Activated B cell treated with CpG ODN at 0.5 μM for 24 hours (primary cell): ENCODE measurements around the gene TBC1D14. TPM values are rescaled to one million over a fixed set of nuclear protein-coding genes. Genes with fewer than 3 reads are reported as not detected.

Experiments used
- ATAC-seq: fragments of 200-7000 bp; cut with Tn5 transposase; one replicate; pipeline ENCODE4 v1.10.0; 2021; ENCODE audit warnings: low read depth, mild to moderate bottlenecking, moderate library complexity
- CTCF ChIA-PET: fragments of 350-600 bp; sonication (Branson Sonifier 250); formaldehyde crosslinking; loops from one replicate; lab custom pipeline; 2021; ENCODE audit warnings: antibody characterized with exemption; lab: Charles Lee
- POLR2A ChIA-PET: fragments of 350-600 bp; sonication (Branson Sonifier 250); formaldehyde crosslinking; loops from one replicate; lab custom pipeline; 2021; ENCODE audit warnings: antibody characterized with exemption; lab: Charles Lee
- DNase-seq: peaks from one replicate; pipeline ENCODE4 v3.0.0; 2022
- H3K27ac Mint-ChIP-seq: one replicate; pipeline ENCODE4 v1.8.0; 2020; ENCODE audit warnings: mixed read lengths
- H3K27me3 Mint-ChIP-seq: one replicate; pipeline ENCODE4 v1.8.0; 2021; ENCODE audit warnings: mixed read lengths
- H3K36me3 Mint-ChIP-seq: one replicate; pipeline ENCODE4 v1.8.0; 2021; ENCODE audit warnings: low read depth, mixed read lengths
- H3K4me1 Mint-ChIP-seq: one replicate; pipeline ENCODE4 v1.8.0; 2021; ENCODE audit warnings: mixed read lengths
- H3K4me3 Mint-ChIP-seq: one replicate; pipeline ENCODE4 v1.8.0; 2020; ENCODE audit warnings: mild to moderate bottlenecking, mixed read lengths
- H3K9me3 Mint-ChIP-seq: one replicate; pipeline ENCODE4 v1.8.0; 2020; ENCODE audit warnings: mixed read lengths
- intact Hi-C: fragments of 100-400 bp; cut with micrococcal nuclease; formaldehyde crosslinking; loops from one replicate; pipeline ENCODE4 v1.15.1; 2024
- total RNA-seq: library from RNA; stranded (reverse); gene quantifications from 2 replicates; pipeline ENCODE4 v1.2.3, GENCODE V29; 2022
- TF ChIP-seq, protein P1 (sequence below): fragments of 200-600 bp; IDR thresholded peaks from one replicate; pipeline ENCODE4 v1.8.0; 2022; ENCODE audit warnings: antibody characterized with exemption, mild to moderate bottlenecking

The TBC1D14 gene
- total RNA-seq, 1 donor from 2014 or later: 35.1 TPM

DNA sequence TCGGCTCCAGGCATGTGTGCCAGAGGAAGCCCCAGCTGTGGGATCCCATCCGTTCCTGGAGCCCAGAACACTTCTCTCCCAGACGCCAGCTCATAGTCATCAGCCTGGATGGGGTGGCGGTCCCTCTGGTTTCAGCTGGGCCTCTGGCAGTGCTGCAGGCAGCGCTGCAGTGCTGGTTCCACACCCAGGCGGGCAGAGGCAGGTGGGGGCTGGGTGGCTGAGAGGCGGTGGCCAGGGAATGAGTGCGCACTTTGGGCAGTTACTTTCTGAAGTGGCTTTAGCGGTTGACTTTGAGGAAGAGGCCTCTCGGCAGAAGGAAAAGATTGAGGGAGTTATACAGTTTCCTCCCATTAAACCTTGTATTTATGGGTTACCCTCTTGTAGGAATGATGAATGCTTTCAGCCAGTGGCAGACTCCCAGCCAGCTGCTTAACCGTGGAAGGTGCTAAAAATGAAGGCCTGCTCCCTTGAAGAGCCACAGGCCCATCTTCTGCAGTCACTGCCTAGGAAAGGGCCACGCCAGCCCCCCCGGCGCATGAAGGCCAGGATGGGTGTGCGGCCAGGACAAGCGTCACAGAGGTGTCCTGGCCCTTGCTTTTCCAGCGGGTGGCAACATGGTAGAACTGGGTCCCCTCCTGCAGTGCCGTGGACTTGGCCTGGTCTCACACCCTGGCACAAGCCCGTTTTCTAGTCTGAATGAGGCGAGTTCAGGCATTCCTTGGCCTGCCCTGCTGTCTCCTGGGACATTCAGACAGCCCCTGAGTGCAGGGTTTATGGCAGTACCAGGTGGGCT is 143.5 kb downstream of the TBC1D14 start:
- H3K9me3 Mint-ChIP-seq: no peaks in the 10 kb centered on the region
- TF ChIP-seq, protein P1, sequence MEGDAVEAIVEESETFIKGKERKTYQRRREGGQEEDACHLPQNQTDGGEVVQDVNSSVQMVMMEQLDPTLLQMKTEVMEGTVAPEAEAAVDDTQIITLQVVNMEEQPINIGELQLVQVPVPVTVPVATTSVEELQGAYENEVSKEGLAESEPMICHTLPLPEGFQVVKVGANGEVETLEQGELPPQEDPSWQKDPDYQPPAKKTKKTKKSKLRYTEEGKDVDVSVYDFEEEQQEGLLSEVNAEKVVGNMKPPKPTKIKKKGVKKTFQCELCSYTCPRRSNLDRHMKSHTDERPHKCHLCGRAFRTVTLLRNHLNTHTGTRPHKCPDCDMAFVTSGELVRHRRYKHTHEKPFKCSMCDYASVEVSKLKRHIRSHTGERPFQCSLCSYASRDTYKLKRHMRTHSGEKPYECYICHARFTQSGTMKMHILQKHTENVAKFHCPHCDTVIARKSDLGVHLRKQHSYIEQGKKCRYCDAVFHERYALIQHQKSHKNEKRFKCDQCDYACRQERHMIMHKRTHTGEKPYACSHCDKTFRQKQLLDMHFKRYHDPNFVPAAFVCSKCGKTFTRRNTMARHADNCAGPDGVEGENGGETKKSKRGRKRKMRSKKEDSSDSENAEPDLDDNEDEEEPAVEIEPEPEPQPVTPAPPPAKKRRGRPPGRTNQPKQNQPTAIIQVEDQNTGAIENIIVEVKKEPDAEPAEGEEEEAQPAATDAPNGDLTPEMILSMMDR: no peak
- peaks cover 23% of the 10 kb centered on the region for H3K4me1 Mint-ChIP-seq
- no peak overlapping the region for H3K4me3 Mint-ChIP-seq
- ChIA-PET POLR2A (interaction anchor here (0.7 to 0.8 kb wide), 2 partner anchors 9 to 79 kb away, joined by 3 read pairs; partner anchors contain the start of gene TADA2B), CTCF (no interaction called here)
- intact Hi-C loops: no loop called here
- ATAC-seq: no peak
- H3K27ac Mint-ChIP-seq: peak overlapping the region; percentile 12
- peaks cover 50% of the 10 kb centered on the region for H3K36me3 Mint-ChIP-seq
- H3K27me3 Mint-ChIP-seq: no peaks in the 10 kb centered on the region
- DNase-seq: no peak

DNA sequence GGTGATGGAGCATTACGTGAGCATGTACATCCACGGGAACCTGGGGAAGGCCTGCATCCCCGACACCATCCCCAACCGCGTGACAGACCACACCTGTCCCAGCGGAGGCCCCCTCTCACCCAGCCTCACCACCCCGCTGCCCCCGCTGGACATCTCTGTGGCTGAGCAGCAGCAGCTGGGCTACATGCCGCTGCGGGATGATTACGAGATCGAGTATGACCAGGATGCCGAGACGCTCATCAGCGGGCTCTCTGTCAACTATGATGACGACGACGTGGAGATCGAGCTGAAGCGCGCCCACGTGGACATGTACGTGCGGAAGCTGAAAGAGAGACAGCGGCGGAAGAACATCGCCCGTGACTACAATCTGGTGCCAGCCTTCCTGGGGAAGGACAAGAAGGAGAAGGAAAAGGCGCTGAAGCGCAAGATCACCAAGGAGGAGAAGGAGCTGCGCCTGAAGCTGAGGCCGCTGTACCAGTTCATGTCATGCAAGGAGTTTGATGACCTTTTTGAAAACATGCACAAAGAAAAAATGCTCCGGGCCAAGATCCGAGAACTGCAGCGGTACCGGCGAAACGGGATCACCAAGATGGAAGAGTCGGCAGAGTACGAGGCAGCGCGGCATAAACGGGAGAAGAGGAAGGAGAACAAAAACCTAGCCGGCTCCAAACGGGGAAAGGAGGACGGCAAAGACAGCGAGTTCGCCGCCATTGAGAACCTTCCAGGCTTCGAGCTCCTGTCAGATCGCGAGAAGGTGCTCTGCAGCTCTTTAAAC is 144.7 kb downstream of the TBC1D14 start:
- H3K27me3 Mint-ChIP-seq: no peaks in the 10 kb centered on the region
- DNase-seq (no peak), ATAC-seq (no peak)
- no peak overlapping the region for H3K27ac Mint-ChIP-seq
- intact Hi-C loops: no loop called here
- H3K4me3 Mint-ChIP-seq: no peak overlapping the region
- H3K9me3 Mint-ChIP-seq: no peaks in the 10 kb centered on the region
- ChIA-PET POLR2A (no interaction called here), CTCF (interaction anchor here (1.1 to 1.9 kb wide), 2 partner anchors 11 to 16 kb away, joined by 4 read pairs; partner anchors contain the start of gene TADA2B)
- peaks cover 55% of the 10 kb centered on the region for H3K36me3 Mint-ChIP-seq
- TF ChIP-seq, protein P1: no peak
- peaks cover 27% of the 10 kb centered on the region for H3K4me1 Mint-ChIP-seq

DNA sequence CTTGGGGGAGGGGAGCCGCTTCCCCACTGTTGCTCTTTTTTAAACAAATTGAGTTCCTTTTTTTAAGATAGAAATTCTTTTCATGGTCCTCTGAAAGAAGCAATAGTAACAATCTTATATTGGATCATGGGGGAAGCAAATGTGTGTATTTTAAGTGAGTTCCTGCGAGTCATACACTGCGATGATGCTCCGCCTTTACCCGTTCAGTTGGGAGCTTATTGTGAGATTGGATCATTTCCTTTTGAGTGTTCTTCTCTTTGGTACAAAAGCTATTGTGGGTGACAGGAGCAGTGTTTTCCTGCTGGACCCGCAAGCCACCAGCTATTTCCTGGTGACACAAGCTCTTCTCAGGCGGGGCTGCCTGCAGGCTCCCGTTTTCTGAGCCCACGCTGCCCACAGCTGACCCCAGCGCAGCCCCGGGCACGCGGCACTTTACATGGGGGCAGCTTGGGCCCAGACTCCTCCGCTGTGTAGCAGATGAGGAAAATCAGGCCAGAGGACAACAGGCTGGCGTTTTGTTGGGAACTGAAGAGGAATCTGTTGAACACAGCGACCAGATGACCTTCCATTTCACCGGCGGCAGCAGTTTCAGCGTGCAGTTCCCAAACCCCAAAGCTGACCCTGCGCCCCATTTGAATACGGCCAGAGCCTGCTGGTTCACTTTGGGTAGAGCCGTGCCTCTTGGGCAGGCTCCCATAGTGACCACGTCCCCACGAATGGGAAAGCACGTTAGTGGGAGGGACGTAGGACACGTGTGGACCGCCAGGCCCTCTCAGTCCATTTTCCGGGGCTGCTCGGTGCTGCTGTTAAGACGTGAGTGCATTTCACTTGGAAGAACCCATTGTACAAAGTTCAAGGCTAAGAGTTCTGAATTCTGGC is 145.7 kb downstream of the TBC1D14 start:
- Mint-ChIP-seq H3K4me3 (no peak overlapping the region), H3K4me1 (peaks cover 22% of the 10 kb centered on the region), H3K36me3 (peaks cover 64% of the 10 kb centered on the region), H3K9me3 (no peaks in the 10 kb centered on the region), H3K27ac (no peak overlapping the region), H3K27me3 (no peaks in the 10 kb centered on the region)
- no peak for ATAC-seq
- intact Hi-C loops: no loop called here
- TF ChIP-seq, protein P1: no peak
- DNase-seq: no peak
- CTCF ChIA-PET: interaction anchor here (1.9 kb wide), 1 partner anchor 12 kb away, joined by 4 read pairs; the partner anchor contains the start of gene TADA2B
- POLR2A ChIA-PET: no interaction called here

DNA sequence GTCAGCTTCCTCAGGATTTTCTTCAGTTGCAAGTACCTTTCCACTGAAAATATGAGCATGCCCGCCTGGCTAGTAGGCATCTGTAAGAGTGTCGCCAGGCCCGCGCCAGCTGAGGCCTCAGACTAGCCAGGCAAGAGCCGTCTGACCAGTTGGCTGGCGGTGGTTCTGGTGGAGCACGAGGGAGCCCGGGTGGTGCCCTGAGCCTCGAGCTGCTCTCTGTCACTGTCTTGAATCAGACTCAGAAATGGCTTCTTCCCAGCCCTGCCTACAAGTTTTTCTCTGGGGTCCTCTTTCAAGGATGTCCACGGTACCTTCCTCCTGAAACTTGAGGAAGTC is 146.3 kb downstream of the TBC1D14 start:
- ChIA-PET POLR2A (interaction anchor here (0.7 kb wide), 1 partner anchor 69 kb away, joined by 3 read pairs; no protein-coding TSS in a partner anchor), CTCF (interaction anchor here (1.9 kb wide), 1 partner anchor 13 kb away, joined by 4 read pairs; the partner anchor contains the start of gene TADA2B)
- no peak for ATAC-seq
- Mint-ChIP-seq H3K9me3 (no peaks in the 10 kb centered on the region), H3K27ac (no peak overlapping the region), H3K4me1 (peaks cover 22% of the 10 kb centered on the region), H3K36me3 (peaks cover 70% of the 10 kb centered on the region), H3K4me3 (no peak overlapping the region), H3K27me3 (no peaks in the 10 kb centered on the region)
- intact Hi-C loops: no loop called here
- TF ChIP-seq, protein P1: no peak
- no peak for DNase-seq
